Mesenchymal stem cell (in vitro differentiated cells and primary cell): ENCODE measurements around the gene KDM5C. TPM values are rescaled to one million over a fixed set of nuclear protein-coding genes. Genes with fewer than 3 reads are reported as not detected.

Experiments used
- DNase-seq: peaks from one replicate; pipeline ENCODE4 v3.0.0-alpha.2; 2013
- H2AFZ ChIP-seq: one replicate; pipeline ENCODE4 v1.6.1; 2013; ENCODE audit warnings: low read depth, mild to moderate bottlenecking, control low read depth, inconsistent platforms, low read length, moderate library complexity
- H2AK5ac ChIP-seq: 2 replicates; pipeline ENCODE4 v1.6.1; 2013; ENCODE audit warnings: low read length, moderate library complexity, mild to moderate bottlenecking, inconsistent platforms; ENCODE audit not compliant: severe bottlenecking
- H2BK120ac ChIP-seq: one replicate; pipeline ENCODE4 v1.6.1; 2013; ENCODE audit warnings: low read depth, mild to moderate bottlenecking, inconsistent platforms, low read length, moderate library complexity
- H2BK12ac ChIP-seq, 2 experiments: one replicate each; pipeline ENCODE4 v1.6.1; 2013; ENCODE audit warnings: inconsistent platforms in 2 of 2, low read length in 2 of 2, mild to moderate bottlenecking in 2 of 2, moderate library complexity in 2 of 2, control low read depth in 1 of 2
- H2BK15ac ChIP-seq: one replicate; pipeline ENCODE4 v1.6.1; 2013; ENCODE audit warnings: mild to moderate bottlenecking, low read depth, inconsistent platforms; ENCODE audit not compliant: poor library complexity, severe bottlenecking
- H2BK5ac ChIP-seq: 2 replicates; pipeline ENCODE4 v1.6.1; 2013; ENCODE audit warnings: low read depth, mild to moderate bottlenecking, low read length, control low read depth, inconsistent platforms; ENCODE audit not compliant: poor library complexity, severe bottlenecking
- H3K14ac ChIP-seq, 2 experiments: one replicate each; pipeline ENCODE4 v1.6.1; 2013; ENCODE audit warnings: inconsistent platforms in 2 of 2, low read length in 2 of 2, control low read depth in 1 of 2, mild to moderate bottlenecking in 1 of 2, moderate library complexity in 1 of 2
- H3K18ac ChIP-seq, 2 experiments: one replicate each; pipeline ENCODE4 v1.6.1; 2013; ENCODE audit warnings: inconsistent platforms in 2 of 2, low read length in 2 of 2, control low read depth in 1 of 2, low read depth in 1 of 2, mild to moderate bottlenecking in 1 of 2
- H3K23ac ChIP-seq, 2 experiments: one replicate each; pipeline ENCODE4 v1.6.1; 2013; ENCODE audit warnings: inconsistent platforms in 2 of 2, low read length in 2 of 2, mild to moderate bottlenecking in 2 of 2, moderate library complexity in 2 of 2, control low read depth in 1 of 2
- H3K27ac ChIP-seq: 2 replicates; pipeline ENCODE4 v1.5.1; 2013; ENCODE audit warnings: mild to moderate bottlenecking, moderate library complexity, low read length, control low read depth, inconsistent platforms; ENCODE audit not compliant: poor library complexity, severe bottlenecking
- H3K27me3 ChIP-seq, 2 experiments: 2 replicates each; pipeline versions ENCODE4 v1.6.1 to v1.7.0; 2013; ENCODE audit warnings: low read length in 2 of 2, mild to moderate bottlenecking in 2 of 2, moderate library complexity in 2 of 2, control low read depth in 1 of 2, inconsistent platforms in 1 of 2; ENCODE audit not compliant: control insufficient read depth in 1 of 2, insufficient read depth in 1 of 2
- H3K36me3 ChIP-seq, 2 experiments: 2 replicates each; pipeline versions ENCODE4 v1.6.1 to v1.7.0; 2013; ENCODE audit warnings: low read length in 2 of 2, control low read depth in 1 of 2, inconsistent platforms in 1 of 2, low read depth in 1 of 2, mild to moderate bottlenecking in 1 of 2; ENCODE audit not compliant: insufficient read depth in 2 of 2, control insufficient read depth in 1 of 2
- H3K4ac ChIP-seq, 2 experiments: one replicate each; pipeline ENCODE4 v1.6.1; 2013; ENCODE audit warnings: inconsistent platforms in 2 of 2, low read length in 2 of 2, mild to moderate bottlenecking in 2 of 2, moderate library complexity in 2 of 2, control low read depth in 1 of 2, low read depth in 1 of 2
- H3K4me1 ChIP-seq: 2 replicates; pipeline ENCODE4 v1.6.1; 2013; ENCODE audit warnings: low read depth, low read length, control low read depth; ENCODE audit not compliant: control insufficient read depth, insufficient read depth
- H3K4me2 ChIP-seq: 2 replicates; pipeline ENCODE4 v1.6.1; 2013; ENCODE audit warnings: low read length, mild to moderate bottlenecking, inconsistent platforms; ENCODE audit not compliant: poor library complexity, severe bottlenecking
- H3K4me3 ChIP-seq, 2 experiments: 2 replicates each; pipeline versions ENCODE4 v1.5.1 to v1.7.0; 2013; ENCODE audit warnings: low read length in 2 of 2, mild to moderate bottlenecking in 2 of 2, control low read depth in 1 of 2, low read depth in 1 of 2; ENCODE audit not compliant: insufficient read depth in 1 of 2
- H3K79me1 ChIP-seq: replicated peaks from 2 replicates; pipeline ENCODE4 v1.6.1; 2013; ENCODE audit warnings: mild to moderate bottlenecking, control low read depth, low read length, inconsistent platforms; ENCODE audit not compliant: poor library complexity, severe bottlenecking
- H3K9ac ChIP-seq: 2 replicates; pipeline ENCODE4 v1.7.0; 2013; ENCODE audit warnings: mild to moderate bottlenecking, low read length, moderate library complexity
- H3K9me3 ChIP-seq: 2 replicates; pipeline ENCODE4 v1.7.0; 2013; ENCODE audit warnings: mild to moderate bottlenecking, low read length; ENCODE audit not compliant: control insufficient read depth
- H4K8ac ChIP-seq: one replicate; pipeline ENCODE4 v1.6.1; 2013; ENCODE audit warnings: inconsistent platforms, mild to moderate bottlenecking, low read length, moderate library complexity
- H4K91ac ChIP-seq: one replicate; pipeline ENCODE4 v1.6.1; 2013; ENCODE audit warnings: mild to moderate bottlenecking, low read length, inconsistent platforms
- WGBS: methylation state at CpG from one replicate; pipeline ENCODE4 v1.1.7; 2013; ENCODE audit warnings: mixed read lengths; 5-methylcytosine and 5-hydroxymethylcytosine counted together
- small RNA-seq: library from polyadenylated mRNA; stranded (forward); fragments of <200 nt; extraction: miRNeasy Mini kit (QIAGEN cat#:217004); gene quantifications from one replicate; pipeline ENCODE3, GENCODE V24; 2013; ENCODE audit warnings: low read depth

Gene KDM5C

GRCh38 chrX:53155512-53156206, 69.3 kb downstream of the KDM5C start:
- Histone ChIP-seq H2BK5ac (no peak overlapping the region), H2AFZ (no peak overlapping the region), H3K27ac (no peak overlapping the region), H3K23ac (no peak overlapping the region), H2BK120ac (no peak overlapping the region), H3K4me1 (no peaks in the 10 kb centered on the region), H2BK15ac (no peak overlapping the region), H2AK5ac (no peak overlapping the region), H3K27me3 (peaks cover 0 to 26% of the 10 kb centered on the region in 2 experiments), H2BK12ac (no peak overlapping the region), H3K9me3 (peaks cover 11% of the 10 kb centered on the region), H3K4me3 (no peak overlapping the region), H3K18ac (no peak overlapping the region), H4K91ac (no peak overlapping the region), H4K8ac (no peak overlapping the region), H3K4me2 (no peak overlapping the region), H3K79me1 (no peaks in the 10 kb centered on the region), H3K36me3 (no peaks in the 10 kb centered on the region), H3K4ac (no peak overlapping the region), H3K14ac (no peak overlapping the region), H3K9ac (no peak overlapping the region)
- DNase-seq: no peak
- WGBS: 72% methylated on average over 7 of the region's 8 CpGs

GRCh38 chrX:53153581-53153980, 71.4 kb downstream of the KDM5C start:
- Histone ChIP-seq H3K79me1 (no peaks in the 10 kb centered on the region), H4K91ac (no peak overlapping the region), H3K27me3 (peaks cover 0 to 22% of the 10 kb centered on the region in 2 experiments), H3K14ac (no peak overlapping the region), H3K4me1 (no peaks in the 10 kb centered on the region), H3K23ac (no peak overlapping the region), H2BK15ac (no peak overlapping the region), H2AK5ac (no peak overlapping the region), H3K36me3 (no peaks in the 10 kb centered on the region), H3K9ac (no peak overlapping the region), H2AFZ (no peak overlapping the region), H2BK5ac (no peak overlapping the region), H2BK120ac (no peak overlapping the region), H3K4ac (no peak overlapping the region), H3K18ac (no peak overlapping the region), H3K4me3 (no peak overlapping the region), H3K27ac (no peak overlapping the region), H4K8ac (no peak overlapping the region), H3K9me3 (peaks cover 11% of the 10 kb centered on the region), H3K4me2 (no peak overlapping the region), H2BK12ac (no peak overlapping the region)
- no CpG with 5 or more reads among the region's 1 CpG for WGBS
- DNase-seq: no peak

Small RNA genes within 50 kb of the gene (small RNA-seq; reads per million reads assigned to genes)
- not detected for gene AL139396.1
- gene MIR6894: not detected
- 1.4 reads per million for gene MIR6895
